PC-3 (cell line): ENCODE measurements around the gene ADGRV1.

Source experiments
- CTCF ChIP-seq: fragments of 300-600 bp; sonication (generic); conservative IDR thresholded peaks from 2 replicates; pipeline ENCODE4 v1.5.1; 2017; ENCODE audit warnings: antibody characterized with exemption, low read depth, mild to moderate bottlenecking, low read length
- EZH2phosphoT487 ChIP-seq: fragments of 300-600 bp; sonication (generic); IDR thresholded peaks from 2 replicates; pipeline ENCODE4 v1.6.1; 2018; ENCODE audit warnings: mild to moderate bottlenecking, antibody characterized with exemption, low read length, borderline replicate concordance

GRCh38 chr5:90902170-90902569, 343.6 kb downstream of the ADGRV1 start:
- no peak for TF ChIP-seq EZH2phosphoT487
- no peak for TF ChIP-seq CTCF
